Measurements from ENCODE around the gene CACNG7. TPM values are rescaled to one million over a fixed set of nuclear protein-coding genes. Genes with fewer than 3 reads are reported as not detected.

Gene CACNG7
- total RNA-seq, 4 donors from 2014 or later = not detected

DNA sequence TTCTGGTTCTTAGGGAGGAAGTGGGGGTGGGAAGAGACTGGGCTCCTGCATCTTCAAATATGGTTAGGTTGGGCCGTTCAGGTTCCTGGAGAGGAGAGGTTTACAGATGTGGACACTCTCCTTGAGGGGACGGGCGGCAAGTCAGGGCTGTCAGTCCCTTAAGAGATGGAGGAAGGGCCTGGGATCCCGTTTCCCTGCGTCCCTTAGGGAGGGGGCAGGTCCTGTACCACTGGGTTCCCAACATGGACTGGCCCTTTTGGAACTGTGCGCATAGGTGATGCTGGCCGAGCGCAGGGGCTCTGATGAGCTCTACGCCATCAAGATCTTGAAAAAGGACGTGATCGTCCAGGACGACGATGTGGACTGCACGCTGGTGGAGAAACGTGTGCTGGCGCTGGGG is 10.9 kb upstream of the CACNG7 start:
- H3K4me3 ChIP-seq (ENCODE audit: low read depth, poor library complexity, severe bottlenecking) = no peak overlapping the region
- intact Hi-C loops (cut with DNase I; ENCODE audit: low total_unique reads) = no loop called here
- no peak for DNase-seq (ENCODE audit: low spot score in 2 of 2)
- no peak for TF ChIP-seq POLR2A (IDR thresholded peaks at IDR 0.05)
- TF ChIP-seq, protein P1, sequence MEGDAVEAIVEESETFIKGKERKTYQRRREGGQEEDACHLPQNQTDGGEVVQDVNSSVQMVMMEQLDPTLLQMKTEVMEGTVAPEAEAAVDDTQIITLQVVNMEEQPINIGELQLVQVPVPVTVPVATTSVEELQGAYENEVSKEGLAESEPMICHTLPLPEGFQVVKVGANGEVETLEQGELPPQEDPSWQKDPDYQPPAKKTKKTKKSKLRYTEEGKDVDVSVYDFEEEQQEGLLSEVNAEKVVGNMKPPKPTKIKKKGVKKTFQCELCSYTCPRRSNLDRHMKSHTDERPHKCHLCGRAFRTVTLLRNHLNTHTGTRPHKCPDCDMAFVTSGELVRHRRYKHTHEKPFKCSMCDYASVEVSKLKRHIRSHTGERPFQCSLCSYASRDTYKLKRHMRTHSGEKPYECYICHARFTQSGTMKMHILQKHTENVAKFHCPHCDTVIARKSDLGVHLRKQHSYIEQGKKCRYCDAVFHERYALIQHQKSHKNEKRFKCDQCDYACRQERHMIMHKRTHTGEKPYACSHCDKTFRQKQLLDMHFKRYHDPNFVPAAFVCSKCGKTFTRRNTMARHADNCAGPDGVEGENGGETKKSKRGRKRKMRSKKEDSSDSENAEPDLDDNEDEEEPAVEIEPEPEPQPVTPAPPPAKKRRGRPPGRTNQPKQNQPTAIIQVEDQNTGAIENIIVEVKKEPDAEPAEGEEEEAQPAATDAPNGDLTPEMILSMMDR (IDR thresholded peaks at IDR 0.05) = no peak
- WGBS, 2 donors = 29 to 30% methylated on average over 16 of the region's 16 CpGs

DNA sequence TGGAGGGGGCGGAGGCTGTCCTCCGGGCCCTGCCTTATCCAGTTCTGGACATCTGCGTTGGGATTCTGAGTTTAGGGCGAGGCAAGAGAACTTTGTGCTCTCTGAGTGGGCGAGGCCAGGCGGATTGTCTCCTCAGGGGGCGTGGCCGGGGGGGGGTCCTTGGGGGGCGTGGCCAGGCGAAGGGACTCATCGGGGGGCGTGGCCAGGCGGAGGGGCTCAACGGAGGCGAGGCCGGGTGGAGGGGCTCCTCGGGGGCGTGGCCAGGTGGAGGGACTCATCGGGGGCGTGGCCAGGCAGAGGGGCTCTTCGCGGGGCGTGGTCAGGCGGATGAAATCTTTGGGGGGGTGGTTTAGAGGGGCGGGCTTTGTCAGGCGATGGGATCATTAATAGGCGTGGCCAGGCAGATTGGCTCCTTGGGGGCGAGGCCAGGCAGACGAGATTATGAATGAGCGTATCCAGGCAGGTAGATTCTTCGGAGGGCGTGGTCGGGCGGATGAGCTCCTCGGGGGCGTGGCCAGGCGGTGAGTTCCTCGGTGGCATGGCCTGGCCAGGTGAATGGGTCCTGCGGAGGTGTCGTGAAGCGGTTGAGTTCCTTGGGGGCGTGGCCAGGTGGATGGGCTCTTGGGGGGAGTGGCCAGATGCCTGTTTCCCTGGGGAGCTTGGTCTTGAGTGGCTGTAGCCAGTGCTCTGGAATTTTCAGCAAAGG is 10.3 kb upstream of the CACNG7 start:
- no peak overlapping the region for H3K4me3 ChIP-seq (ENCODE audit: low read depth, poor library complexity, severe bottlenecking)
- intact Hi-C loops (cut with DNase I; ENCODE audit: low total_unique reads) = no loop called here
- no peak for TF ChIP-seq POLR2A (IDR thresholded peaks at IDR 0.05)
- TF ChIP-seq, protein P1 (IDR thresholded peaks at IDR 0.05) = no peak
- no peak for DNase-seq (ENCODE audit: low spot score in 2 of 2)
- WGBS, 2 donors = 11 to 14% methylated on average over 31 to 36 of the region's 42 CpGs

DNA sequence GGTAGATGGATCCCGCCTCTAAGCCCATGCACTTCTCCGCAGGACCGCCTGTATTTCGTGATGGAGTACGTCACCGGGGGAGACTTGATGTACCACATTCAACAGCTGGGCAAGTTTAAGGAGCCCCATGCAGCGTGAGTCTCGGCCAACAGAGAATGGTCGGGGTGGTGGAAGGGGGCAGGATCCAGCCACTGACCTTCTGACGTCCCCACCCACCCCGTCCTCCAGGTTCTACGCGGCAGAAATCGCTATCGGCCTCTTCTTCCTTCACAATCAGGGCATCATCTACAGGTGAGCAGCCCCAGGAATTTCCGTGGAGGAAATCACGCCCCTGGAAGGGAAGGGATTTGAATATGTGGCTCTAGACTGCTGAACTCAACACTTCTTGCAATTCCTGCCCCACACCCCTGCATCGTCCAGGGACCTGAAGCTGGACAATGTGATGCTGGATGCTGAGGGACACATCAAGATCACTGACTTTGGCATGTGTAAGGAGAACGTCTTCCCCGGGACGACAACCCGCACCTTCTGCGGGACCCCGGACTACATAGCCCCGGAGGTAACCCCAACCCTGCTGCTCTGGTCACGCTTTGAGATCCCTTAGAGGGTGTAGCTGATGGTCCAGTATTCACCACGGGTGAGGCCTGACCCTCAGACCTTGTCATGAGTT is 8.8 kb upstream of the CACNG7 start:
- DNase-seq (ENCODE audit: low spot score in 2 of 2) = no peak
- WGBS, 2 donors = 89 to 92% methylated on average over 26 to 27 of the region's 27 CpGs
- intact Hi-C loops (cut with DNase I; ENCODE audit: low total_unique reads) = loop anchor here (10.0 kb wide), 1 partner anchor 124 kb away; no protein-coding TSS in a partner anchor
- H3K4me3 ChIP-seq (ENCODE audit: low read depth, poor library complexity, severe bottlenecking) = no peak overlapping the region
- TF ChIP-seq POLR2A (IDR thresholded peaks at IDR 0.05) = no peak
- TF ChIP-seq, protein P1 (IDR thresholded peaks at IDR 0.05) = no peak

DNA sequence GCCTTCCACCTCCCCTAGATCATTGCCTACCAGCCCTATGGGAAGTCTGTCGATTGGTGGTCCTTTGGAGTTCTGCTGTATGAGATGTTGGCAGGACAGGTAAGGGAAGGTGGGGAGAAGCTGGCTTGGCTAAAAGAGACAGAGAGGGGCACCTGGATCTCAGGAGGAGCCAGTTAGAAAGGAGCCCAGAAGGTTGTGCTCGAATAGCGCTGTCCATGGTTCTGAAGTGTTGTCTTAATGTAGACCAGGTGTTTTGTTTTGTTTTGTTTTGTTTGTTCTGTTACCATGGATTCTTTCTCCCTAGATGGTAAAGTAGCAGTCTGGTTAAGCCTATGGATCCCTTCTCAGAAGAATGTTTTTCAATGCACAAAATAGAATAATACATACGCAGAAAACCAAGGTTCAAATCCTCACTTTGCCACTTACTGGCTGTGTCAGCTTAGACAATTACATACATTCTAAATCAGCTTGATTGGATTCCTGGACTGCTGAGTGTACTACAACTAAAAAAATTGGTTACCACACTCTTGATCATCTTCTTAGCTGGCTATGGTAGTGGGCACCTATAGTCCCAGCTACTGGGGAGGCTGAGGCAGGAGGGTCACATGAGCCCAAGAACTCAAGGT is 5.9 kb upstream of the CACNG7 start:
- no peak overlapping the region for H3K4me3 ChIP-seq (ENCODE audit: low read depth, poor library complexity, severe bottlenecking)
- WGBS, 2 donors = 34 to 43% methylated on average over 4 of the region's 4 CpGs
- intact Hi-C loops (cut with DNase I; ENCODE audit: low total_unique reads) = loop anchor here (10.0 kb wide), 1 partner anchor 122 kb away; no protein-coding TSS in a partner anchor
- no peak for DNase-seq (ENCODE audit: low spot score in 2 of 2)
- TF ChIP-seq, protein P1 (IDR thresholded peaks at IDR 0.05) = no peak
- TF ChIP-seq POLR2A (IDR thresholded peaks at IDR 0.05) = no peak

GRCh38 chr19:53904909-53905308 is 4.2 kb upstream of the CACNG7 start:
- no peak overlapping the region for H3K4me3 ChIP-seq (ENCODE audit: low read depth, poor library complexity, severe bottlenecking)
- no peak for TF ChIP-seq POLR2A (IDR thresholded peaks at IDR 0.05)
- TF ChIP-seq, protein P1 (IDR thresholded peaks at IDR 0.05) = no peak
- WGBS, 2 donors = 37 to 44% methylated on average over 3 of the region's 3 CpGs
- no peak for DNase-seq (ENCODE audit: low spot score in 2 of 2)
- intact Hi-C loops (cut with DNase I; ENCODE audit: low total_unique reads) = loop anchor here (10.0 kb wide), 1 partner anchor 120 kb away; no protein-coding TSS in a partner anchor

All from lower leg skin (tissue), 4 donors.